Stimulated activated CD4-positive, alpha-beta T cell treated with anti-CD3 and anti-CD28 coated beads, Interleukin-4, amount 100 ng/mL, for 24 hours (primary cell): ENCODE data around the gene MIGA1.
"Not testable (repeated sequence)": the region's sequence is repeated elsewhere in the genome, so short reads cannot be mapped to it uniquely, and the experiment has no call there.

Experiments
- DNase-seq: peaks from one replicate; pipeline ENCODE4 v3.0.0-alpha.2; 2020

Gene MIGA1

GRCh38 chr1:77802026-77802425, 22.6 kb downstream of the MIGA1 start:
- DNase-seq: no peak

- DNase-seq: no peak
Observed at GRCh38 chr1:77803371-77803770, 23.9 kb downstream of the MIGA1 start.

- DNase-seq: not testable (repeated sequence)
Observed at GRCh38 chr1:77809787-77810462, 30.5 kb downstream of the MIGA1 start.

- DNase-seq: not testable (repeated sequence)
Observed at GRCh38 chr1:77811589-77811988, 32.1 kb downstream of the MIGA1 start.

- DNase-seq: no peak
Observed at GRCh38 chr1:77817368-77818209, 38.1 kb downstream of the MIGA1 start.

- DNase-seq: no peak
Observed at GRCh38 chr1:77820121-77820520, 40.7 kb downstream of the MIGA1 start.

- no peak for DNase-seq
Observed at GRCh38 chr1:77824079-77824478, 44.6 kb downstream of the MIGA1 start.

- no peak for DNase-seq
Observed at GRCh38 chr1:77824694-77825093, 45.2 kb downstream of the MIGA1 start.

GRCh38 chr1:77825131-77825709, 45.8 kb downstream of the MIGA1 start:
- no peak for DNase-seq

- DNase-seq: not testable (repeated sequence)
Observed at GRCh38 chr1:77826851-77827250, 47.4 kb downstream of the MIGA1 start.

- no peak for DNase-seq
Observed at GRCh38 chr1:77828098-77828497, 48.6 kb downstream of the MIGA1 start.

- DNase-seq: no peak
Observed at GRCh38 chr1:77829851-77830250, 50.4 kb downstream of the MIGA1 start.

- DNase-seq: no peak
Observed at GRCh38 chr1:77830946-77831345, 51.5 kb downstream of the MIGA1 start.

- DNase-seq: no peak
Observed at GRCh38 chr1:77831566-77831965, 52.1 kb downstream of the MIGA1 start.

GRCh38 chr1:77831976-77832711, 52.7 kb downstream of the MIGA1 start:
- DNase-seq: no peak

- DNase-seq: no peak
Observed at GRCh38 chr1:77832901-77833300, 53.5 kb downstream of the MIGA1 start.

GRCh38 chr1:77833521-77834100, 54.2 kb downstream of the MIGA1 start:
- DNase-seq: no peak

- no peak for DNase-seq
Observed at GRCh38 chr1:77834771-77835334, 55.4 kb downstream of the MIGA1 start.

GRCh38 chr1:77841574-77841973, 62.1 kb downstream of the MIGA1 start:
- DNase-seq: no peak

GRCh38 chr1:77845951-77846350, 66.5 kb downstream of the MIGA1 start:
- DNase-seq: no peak

GRCh38 chr1:77846966-77847365, 67.5 kb downstream of the MIGA1 start:
- no peak for DNase-seq

GRCh38 chr1:77847621-77848080, 68.2 kb downstream of the MIGA1 start:
- no peak for DNase-seq
